Measurements from ENCODE around the gene RLN3.
"Not testable (repeated sequence)": the region's sequence is repeated elsewhere in the genome, so short reads cannot be mapped to it uniquely, and the experiment has no call there.

RLN3 gene

GRCh38 chr19:14022469-14022868 is 5.5 kb upstream of the RLN3 start:
- no peak overlapping the region for H3K4me3 ChIP-seq
- H3K27ac ChIP-seq: no peak overlapping the region
- no peak for DNase-seq (ENCODE audit: low spot score)
- no peak for TF ChIP-seq CTCF (IDR thresholded peaks at IDR 0.05)

- H3K27ac ChIP-seq: peak overlapping the region in 1 of 2 donors; percentile 51
- H3K4me3 ChIP-seq: no peak overlapping the region
- DNase-seq (ENCODE audit: low spot score): no peak
- TF ChIP-seq CTCF (IDR thresholded peaks at IDR 0.05): no peak
Measured at GRCh38 chr19:14023404-14024235, 4.3 kb upstream of the RLN3 start.

- H3K27ac ChIP-seq; DNase-seq (ENCODE audit: low spot score); H3K4me3 ChIP-seq: not testable (repeated sequence)
Measured at GRCh38 chr19:14026652-14027192, 1.2 kb upstream of the RLN3 start.

- Histone ChIP-seq H3K4me3 (no peak overlapping the region), H3K27ac (no peak overlapping the region)
- no peak for TF ChIP-seq CTCF (IDR thresholded peaks at IDR 0.05)
- no peak for DNase-seq (ENCODE audit: low spot score)
Measured at GRCh38 chr19:14028901-14029300, 953 bp downstream of the RLN3 start.

GRCh38 chr19:14030997-14031718 is 3.2 kb downstream of the RLN3 start:
- H3K27ac ChIP-seq: peak overlapping the region in 1 of 2 donors; percentile 57
- H3K4me3 ChIP-seq: peak overlapping the region; percentile 72
- DNase-seq (ENCODE audit: low spot score): no peak
- TF ChIP-seq CTCF (IDR thresholded peaks at IDR 0.05): no peak

GRCh38 chr19:14031719-14032480 is 4.0 kb downstream of the RLN3 start, which contains the start of gene IL27RA:
IL27RA (plus strand) TSS chr19:14031762; CDS start chr19:14031873, 111 bp downstream.
- DNase-seq (ENCODE audit: low spot score): no peak
- Histone ChIP-seq H3K27ac (peak within 1 kb of the TSS in 1 of 2 donors; percentile 57), H3K4me3 (peak within 1 kb of the TSS; percentile 72)
- TF ChIP-seq CTCF (IDR thresholded peaks at IDR 0.05): peak; percentile 18

- no peak for DNase-seq (ENCODE audit: low spot score)
- Histone ChIP-seq H3K4me3 (no peak overlapping the region), H3K27ac (no peak overlapping the region)
Measured at GRCh38 chr19:14033946-14034345, 6.0 kb downstream of the RLN3 start.

GRCh38 chr19:14035159-14035558 is 7.2 kb downstream of the RLN3 start:
- not testable (repeated sequence) for H3K27ac ChIP-seq; DNase-seq (ENCODE audit: low spot score); H3K4me3 ChIP-seq

More at GRCh38 chr19:14033946-14034345, 6.0 kb downstream of the RLN3 start:
- no peak for TF ChIP-seq CTCF (IDR thresholded peaks at IDR 0.05)
